SU-DHL-6 (cell line): ENCODE measurements around the gene BRSK2.

Source experiments
- H2AFZ ChIP-seq: fragments of 200-600 bp; sonication (generic); 2 replicates; pipeline ENCODE4 v1.6.1; 2014; ENCODE audit warnings: low read depth, mild to moderate bottlenecking, moderate library complexity, mixed read lengths, antibody characterized with exemption, low read length; ENCODE audit not compliant: severe bottlenecking
- H3F3A ChIP-seq: fragments of 200-600 bp; shearing (Covaris generic); 2 replicates; pipeline ENCODE4 v1.6.0; 2016; ENCODE audit warnings: antibody characterized with exemption, mild to moderate bottlenecking; ENCODE audit not compliant: insufficient read depth
- H3K27ac ChIP-seq: fragments of 200-600 bp; sonication (generic); 2 replicates; pipeline ENCODE4 v1.5.1; 2016; ENCODE audit warnings: low read depth, mild to moderate bottlenecking, low read length, moderate library complexity, mixed read lengths
- H3K27me3 ChIP-seq: fragments of 200-600 bp; sonication (generic), shearing (Covaris generic); 2 replicates; pipeline ENCODE4 v1.6.0; 2014; ENCODE audit warnings: mild to moderate bottlenecking, low read length
- H3K36me3 ChIP-seq: fragments of 200-600 bp; sonication (generic); 2 replicates; pipeline ENCODE4 v1.6.1; 2014; ENCODE audit warnings: mild to moderate bottlenecking, low read length, mixed read lengths
- H3K4me2 ChIP-seq: fragments of 300-600, 200-600 bp; shearing (Covaris generic), sonication (generic); 2 replicates; pipeline ENCODE4 v1.6.0; 2014; ENCODE audit warnings: low read length, low read depth, mild to moderate bottlenecking; ENCODE audit not compliant: poor library complexity, severe bottlenecking
- H3K4me3 ChIP-seq: fragments of 200-600 bp; sonication (generic); 2 replicates; pipeline ENCODE4 v1.5.1; 2014; ENCODE audit warnings: antibody characterized with exemption, low read length, mild to moderate bottlenecking, mixed read lengths; ENCODE audit not compliant: insufficient read depth, poor library complexity, severe bottlenecking
- H3K79me2 ChIP-seq: fragments of 200-600 bp; sonication (generic); 2 replicates; pipeline ENCODE4 v1.6.1; 2014; ENCODE audit warnings: mild to moderate bottlenecking, low read length, moderate library complexity; ENCODE audit not compliant: insufficient read depth
- H3K9ac ChIP-seq: fragments of 200-600 bp; sonication (generic); 2 replicates; pipeline ENCODE4 v1.7.0; 2014; ENCODE audit warnings: mild to moderate bottlenecking, low read length
- H3K9me2 ChIP-seq: fragments of 200-600 bp; sonication (generic); replicated peaks from 2 replicates; pipeline ENCODE4 v1.6.1; 2014; ENCODE audit warnings: low read length; ENCODE audit not compliant: insufficient read depth
- H3K9me3 ChIP-seq: fragments of 200-600 bp; sonication (generic); 2 replicates; pipeline ENCODE4 v1.6.1; 2014; ENCODE audit warnings: low read length, mixed read lengths; ENCODE audit not compliant: insufficient read depth
- H4K20me1 ChIP-seq: fragments of 200-600 bp; sonication (generic); 2 replicates; pipeline ENCODE4 v1.6.1; 2014; ENCODE audit warnings: low read depth, mild to moderate bottlenecking, antibody characterized with exemption, low read length, moderate library complexity, mixed read lengths
- EZH2phosphoT487 ChIP-seq: fragments of 200-600 bp; sonication (generic), shearing (Covaris generic); conservative IDR thresholded peaks from 2 replicates; pipeline ENCODE4 v1.6.1; 2018; ENCODE audit warnings: mild to moderate bottlenecking, antibody characterized with exemption, low read length, moderate library complexity, mixed read lengths
- TF ChIP-seq, protein P1 (sequence below): fragments of 200-600 bp; sonication (generic); IDR thresholded peaks from one replicate; pipeline ENCODE4 v1.5.1; 2017; ENCODE audit warnings: antibody characterized with exemption, mild to moderate bottlenecking, low read length, moderate library complexity; ENCODE audit not compliant: insufficient read depth, poor library complexity, severe bottlenecking

BRSK2 gene

DNA sequence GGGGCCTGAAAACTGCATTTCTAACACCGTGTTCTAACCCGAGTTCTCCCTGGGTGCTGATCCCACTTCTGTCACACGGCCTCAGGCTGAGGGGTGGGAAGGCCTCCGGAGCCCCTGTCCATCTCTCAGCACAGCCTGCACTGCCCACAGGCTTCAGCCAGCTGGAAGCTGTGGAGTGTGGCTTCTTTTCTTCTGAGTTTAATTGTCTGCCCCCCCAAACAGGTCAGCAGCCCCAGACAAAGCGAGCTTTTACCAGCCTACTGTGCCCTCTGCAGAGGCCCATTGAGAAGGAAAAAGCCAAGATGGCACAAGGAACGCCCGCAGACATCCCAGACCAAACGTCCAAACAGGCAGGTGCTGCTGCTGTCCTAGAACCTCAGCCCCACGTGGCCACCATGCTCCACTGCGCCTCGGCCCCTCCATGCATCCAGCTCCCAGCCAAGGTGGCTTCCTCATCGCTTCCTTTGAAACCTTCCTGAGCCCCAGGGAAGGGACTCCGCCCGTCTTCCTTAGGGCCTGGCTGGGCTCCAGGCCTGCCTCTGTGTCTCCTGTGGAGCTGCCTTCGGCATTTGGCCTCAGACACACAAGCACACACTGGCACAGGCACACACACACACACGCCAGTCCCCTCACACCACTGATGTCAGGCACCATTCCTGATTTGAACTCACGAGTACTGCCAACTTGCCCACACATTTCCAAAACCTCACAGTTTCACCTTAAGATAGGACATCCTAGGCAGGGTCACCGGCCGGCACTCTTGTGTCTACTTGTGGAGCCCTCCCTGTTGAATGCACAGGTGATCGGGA, 95.2 kb downstream of the BRSK2 start:
- Histone ChIP-seq H3K9me3 (no peaks in the 10 kb centered on the region), H3K36me3 (no peaks in the 10 kb centered on the region), H2AFZ (no peak overlapping the region), H3K4me3 (no peak overlapping the region), H3K27me3 (no peaks in the 10 kb centered on the region), H3F3A (no peaks in the 10 kb centered on the region), H3K4me2 (no peak overlapping the region), H3K79me2 (peaks cover 10% of the 10 kb centered on the region; the same call in 1 of the 2 replicates), H3K27ac (no peak overlapping the region), H3K9me2 (no peaks in the 10 kb centered on the region), H3K9ac (no peak overlapping the region), H4K20me1 (no peaks in the 10 kb centered on the region)
- TF ChIP-seq, protein P1, sequence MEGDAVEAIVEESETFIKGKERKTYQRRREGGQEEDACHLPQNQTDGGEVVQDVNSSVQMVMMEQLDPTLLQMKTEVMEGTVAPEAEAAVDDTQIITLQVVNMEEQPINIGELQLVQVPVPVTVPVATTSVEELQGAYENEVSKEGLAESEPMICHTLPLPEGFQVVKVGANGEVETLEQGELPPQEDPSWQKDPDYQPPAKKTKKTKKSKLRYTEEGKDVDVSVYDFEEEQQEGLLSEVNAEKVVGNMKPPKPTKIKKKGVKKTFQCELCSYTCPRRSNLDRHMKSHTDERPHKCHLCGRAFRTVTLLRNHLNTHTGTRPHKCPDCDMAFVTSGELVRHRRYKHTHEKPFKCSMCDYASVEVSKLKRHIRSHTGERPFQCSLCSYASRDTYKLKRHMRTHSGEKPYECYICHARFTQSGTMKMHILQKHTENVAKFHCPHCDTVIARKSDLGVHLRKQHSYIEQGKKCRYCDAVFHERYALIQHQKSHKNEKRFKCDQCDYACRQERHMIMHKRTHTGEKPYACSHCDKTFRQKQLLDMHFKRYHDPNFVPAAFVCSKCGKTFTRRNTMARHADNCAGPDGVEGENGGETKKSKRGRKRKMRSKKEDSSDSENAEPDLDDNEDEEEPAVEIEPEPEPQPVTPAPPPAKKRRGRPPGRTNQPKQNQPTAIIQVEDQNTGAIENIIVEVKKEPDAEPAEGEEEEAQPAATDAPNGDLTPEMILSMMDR = no peak
- TF ChIP-seq EZH2phosphoT487 = no peak

DNA sequence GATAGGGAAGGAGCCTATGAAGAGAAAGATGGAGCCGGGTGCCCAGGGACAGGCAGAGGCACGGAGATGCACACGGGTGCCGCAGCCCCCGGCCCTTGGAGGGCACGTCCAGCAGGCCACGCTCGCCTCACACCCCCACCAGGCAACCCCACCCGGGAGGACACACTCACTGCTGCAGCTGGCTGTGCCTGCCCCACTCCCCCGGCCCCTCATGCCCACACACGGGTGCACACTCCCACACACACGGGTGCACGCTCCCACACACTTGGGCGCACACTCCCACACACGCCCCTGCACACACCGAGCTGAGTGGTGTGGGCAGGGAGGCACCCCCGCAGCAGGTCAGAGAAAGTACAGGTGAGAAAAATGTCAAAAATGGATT, 95.8 kb downstream of the BRSK2 start:
- Histone ChIP-seq H3K27me3 (no peaks in the 10 kb centered on the region), H3F3A (no peaks in the 10 kb centered on the region), H3K9me2 (no peaks in the 10 kb centered on the region), H3K9ac (no peak overlapping the region), H3K79me2 (peaks cover 13% of the 10 kb centered on the region; the same call in 1 of the 2 replicates), H3K36me3 (no peaks in the 10 kb centered on the region), H3K4me2 (no peak overlapping the region), H3K27ac (no peak overlapping the region), H3K4me3 (no peak overlapping the region), H2AFZ (no peak overlapping the region), H3K9me3 (no peaks in the 10 kb centered on the region), H4K20me1 (no peaks in the 10 kb centered on the region)
- no peak for TF ChIP-seq EZH2phosphoT487
- TF ChIP-seq, protein P1 = no peak

DNA sequence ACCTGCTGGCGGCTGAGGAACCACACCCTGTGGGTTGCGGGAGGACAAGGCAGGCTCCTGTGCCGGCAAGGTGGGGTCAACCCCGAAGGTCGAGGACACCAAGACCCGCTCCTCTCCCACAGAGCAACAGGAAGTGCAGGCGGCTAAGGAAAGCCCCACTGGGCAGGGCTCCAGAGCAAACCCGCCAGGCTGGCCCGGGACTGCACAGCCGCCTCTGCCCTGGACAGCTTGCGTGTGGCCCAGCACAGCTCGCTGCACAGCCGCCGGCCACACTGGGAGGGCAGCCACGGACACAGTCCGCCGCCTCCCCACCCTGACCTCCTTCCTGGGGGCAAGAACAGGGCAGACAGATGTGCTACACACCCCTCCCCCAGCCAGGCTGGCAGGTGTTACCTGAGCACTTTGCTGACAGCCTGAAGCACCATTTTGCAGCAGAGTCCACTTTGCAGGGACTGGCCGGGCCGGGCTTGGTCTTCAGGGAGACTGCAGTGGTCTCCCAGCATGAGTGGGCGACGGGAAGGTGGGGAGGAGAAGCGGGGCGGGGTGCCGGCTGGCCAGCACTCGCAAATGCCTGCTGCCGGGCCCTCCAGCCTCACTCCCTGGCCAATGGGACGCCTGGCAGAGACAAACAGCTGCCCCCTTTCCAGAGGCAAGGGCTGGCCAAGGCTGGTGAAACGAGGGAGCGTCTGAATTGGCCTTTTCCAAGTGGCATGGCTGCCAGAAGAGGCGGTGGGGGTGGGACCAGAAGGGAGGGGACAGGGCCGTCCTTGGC, 96.5 kb downstream of the BRSK2 start, which contains the start of gene MOB2:
Gene MOB2, minus strand, starts transcription at position 726 of the 772 bp plus-strand sequence. Its CDS starts 223 bp downstream, at position 503.
- Histone ChIP-seq H3K9me2 (no peaks in the 10 kb centered on the region), H3K79me2 (peaks cover 20% of the 10 kb centered on the region; the same call in 1 of the 2 replicates), H3K9me3 (no peaks in the 10 kb centered on the region), H3K4me3 (no peak within 1 kb of the TSS), H3K9ac (no peak within 1 kb of the TSS), H3K4me2 (no peak within 1 kb of the TSS), H2AFZ (no peak within 1 kb of the TSS), H3F3A (no peaks in the 10 kb centered on the region), H4K20me1 (0 out of 2 replicates have a peak, but pooled peaks cover 3% of the 10 kb centered on the region), H3K36me3 (no peaks in the 10 kb centered on the region), H3K27ac (no peak within 1 kb of the TSS), H3K27me3 (no peaks in the 10 kb centered on the region)
- TF ChIP-seq, protein P1 = no peak
- no peak for TF ChIP-seq EZH2phosphoT487
